Ishikawa (cell line): ENCODE results near the gene BAD.

Experiments used
- EP300 ChIP-seq: IDR thresholded peaks from 2 replicates; pipeline ENCODE4 v1.6.1; 2012; ENCODE audit warnings: borderline replicate concordance
- TEAD4 ChIP-seq: IDR thresholded peaks from 2 replicates; pipeline ENCODE4 v1.6.1; 2012
- ZBTB7A ChIP-seq: IDR thresholded peaks from 2 replicates; pipeline ENCODE4 v1.6.1; 2012; ENCODE audit warnings: low read depth

GRCh38 chr11:64267207-64267945 is 17.1 kb downstream of the BAD start:
- TF ChIP-seq TEAD4 (no peak), EP300 (no peak), ZBTB7A (no peak)
